Loucy (cell line): ENCODE results near the gene NUDCD2.

Experiments used
- CTCF ChIP-seq: fragments of 200-600 bp; sonication (generic); conservative IDR thresholded peaks from 2 replicates; pipeline ENCODE4 v1.5.1; 2014; ENCODE audit warnings: mild to moderate bottlenecking, antibody characterized with exemption, low read length
- EZH2phosphoT487 ChIP-seq: fragments of 200-600 bp; IDR thresholded peaks from 2 replicates; pipeline ENCODE4 v1.6.1; 2018; ENCODE audit warnings: antibody characterized with exemption, mild to moderate bottlenecking, moderate library complexity, borderline replicate concordance

GRCh38 chr5:163475411-163475810 lies 15.5 kb upstream of the NUDCD2 start:
- TF ChIP-seq CTCF (no peak), EZH2phosphoT487 (no peak)
